ENCODE data around the gene THOC3.
"Not testable (repeated sequence)": the region's sequence is repeated elsewhere in the genome, so short reads cannot be mapped to it uniquely, and the experiment has no call there.

THOC3 gene

GRCh38 chr5:175967471-175968372 is at the start of gene THOC3:
TSS of gene THOC3 (minus strand) at chr5:175968315. CDS start at chr5:175968208, 107 bp downstream.
- DNase-seq: not testable (repeated sequence)

- DNase-seq: not testable (repeated sequence)
These were observed 49.2 kb upstream of the THOC3 start for GRCh38 chr5:176017324-176017723.

- DNase-seq: not testable (repeated sequence)
These were observed 46.2 kb upstream of the THOC3 start for GRCh38 chr5:176014360-176014759.

- not testable (repeated sequence) for DNase-seq
These were observed 43.0 kb upstream of the THOC3 start for GRCh38 chr5:176011088-176011487.

- not testable (repeated sequence) for DNase-seq
These were observed 42.1 kb upstream of the THOC3 start for GRCh38 chr5:176010202-176010601.

- not testable (repeated sequence) for DNase-seq
These were observed 39.1 kb upstream of the THOC3 start for GRCh38 chr5:176007220-176007619.

- DNase-seq: not testable (repeated sequence)
These were observed 38.7 kb upstream of the THOC3 start for GRCh38 chr5:176006819-176007218.

GRCh38 chr5:175997979-175998378 is 29.9 kb upstream of the THOC3 start:
- not testable (repeated sequence) for DNase-seq

- not testable (repeated sequence) for DNase-seq
These were observed 29.4 kb upstream of the THOC3 start for GRCh38 chr5:175997495-175997894.

- not testable (repeated sequence) for DNase-seq
These were observed 28.7 kb upstream of the THOC3 start for GRCh38 chr5:175996791-175997190.

- DNase-seq: not testable (repeated sequence)
These were observed 27.4 kb upstream of the THOC3 start for GRCh38 chr5:175995506-175995905.

- DNase-seq: not testable (repeated sequence)
These were observed 11.4 kb upstream of the THOC3 start for GRCh38 chr5:175979371-175979995.

GRCh38 chr5:175968381-175968780 is 266 bp upstream of the THOC3 start:
- not testable (repeated sequence) for DNase-seq

GRCh38 chr5:175962329-175962728 is 5.8 kb downstream of the THOC3 start:
- DNase-seq: not testable (repeated sequence)

GRCh38 chr5:175960228-175960627 is 7.9 kb downstream of the THOC3 start:
- DNase-seq: not testable (repeated sequence)

- DNase-seq: not testable (repeated sequence)
These were observed 9.6 kb downstream of the THOC3 start for GRCh38 chr5:175958515-175958914.

GRCh38 chr5:175954107-175954506 is 14.0 kb downstream of the THOC3 start:
- DNase-seq: not testable (repeated sequence)

- DNase-seq: not testable (repeated sequence)
These were observed 15.3 kb downstream of the THOC3 start for GRCh38 chr5:175952810-175953209.

- not testable (repeated sequence) for DNase-seq
These were observed 16.7 kb downstream of the THOC3 start for GRCh38 chr5:175951339-175951969.

- not testable (repeated sequence) for DNase-seq
These were observed 19.6 kb downstream of the THOC3 start for GRCh38 chr5:175948329-175949108.

- DNase-seq: not testable (repeated sequence)
These were observed 24.9 kb downstream of the THOC3 start for GRCh38 chr5:175943253-175943652.

GRCh38 chr5:175940632-175941031 is 27.5 kb downstream of the THOC3 start:
- DNase-seq: not testable (repeated sequence)
